Measurements from ENCODE around the gene EYS.
"Not testable (repeated sequence)": the region's sequence is repeated elsewhere in the genome, so short reads cannot be mapped to it uniquely, and the experiment has no call there.

The EYS gene

DNA sequence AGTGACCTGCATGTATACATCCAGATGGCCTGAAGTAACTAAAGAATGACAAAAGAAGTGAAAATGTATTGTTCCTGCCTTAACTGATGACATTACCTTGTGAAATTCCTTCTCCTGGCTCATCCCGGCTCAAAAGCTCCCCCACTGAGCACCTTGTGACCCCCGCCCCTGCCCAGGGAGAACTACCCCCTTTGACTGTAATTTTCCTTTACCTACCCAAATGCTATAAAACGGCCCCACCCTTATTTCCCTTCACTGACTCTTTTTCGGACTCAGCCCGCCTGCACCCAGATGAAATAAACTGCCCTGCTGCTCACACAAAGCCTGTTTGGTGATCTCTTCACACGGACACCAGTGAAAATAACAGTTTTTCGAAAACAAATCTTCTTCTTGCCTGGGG, 138.0 kb downstream of the EYS start:
- H3K9me3 ChIP-seq (ENCODE audit: control insufficient read depth in 1 of 2, low read length in 2 of 2); H3K4me3 ChIP-seq (ENCODE audit: low read depth in 1 of 2, low read length in 2 of 2); H3K36me3 ChIP-seq (ENCODE audit: control insufficient read depth in 1 of 2, insufficient read depth in 2 of 2, low read length in 2 of 2); H3K27me3 ChIP-seq (ENCODE audit: control insufficient read depth in 1 of 2, insufficient read depth in 2 of 2, low read length in 2 of 2); H3K27ac ChIP-seq (ENCODE audit: low read depth, low read length); H3K9ac ChIP-seq (ENCODE audit: low read depth in 1 of 2, low read length in 2 of 2); H3K4me1 ChIP-seq (ENCODE audit: control insufficient read depth in 1 of 2, insufficient read depth in 2 of 2, low read length in 2 of 2): not testable (repeated sequence)

DNA sequence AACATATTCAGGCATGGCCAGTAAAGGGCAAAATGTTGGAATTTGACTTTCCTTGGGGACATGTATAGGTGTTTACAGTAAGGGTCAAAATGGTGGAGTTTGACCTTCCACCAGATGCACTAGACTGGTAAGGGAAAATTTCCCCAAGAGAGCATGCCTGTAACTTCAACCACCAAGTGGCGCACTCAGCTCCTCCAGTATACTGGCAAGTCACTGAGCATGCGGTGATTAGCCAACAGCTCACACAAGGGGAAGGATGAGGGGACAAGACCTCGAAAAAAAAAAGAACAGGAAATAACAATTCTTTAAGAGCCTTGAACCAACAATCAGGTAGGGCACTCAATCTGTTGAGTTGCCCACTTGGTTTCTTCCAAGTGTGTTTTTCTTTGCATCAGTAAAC, 140.9 kb downstream of the EYS start:
- no peak overlapping the region for H3K4me3 ChIP-seq (ENCODE audit: low read depth in 1 of 2, low read length in 2 of 2)
- H3K27ac ChIP-seq (ENCODE audit: low read depth, low read length): no peak overlapping the region
- H3K9me3 ChIP-seq (ENCODE audit: control insufficient read depth in 1 of 2, low read length in 2 of 2): peaks cover 0 to 2% of the 10 kb centered on the region in 2 donors
- no peaks in the 10 kb centered on the region for H3K4me1 ChIP-seq (ENCODE audit: control insufficient read depth in 1 of 2, insufficient read depth in 2 of 2, low read length in 2 of 2)
- H3K27me3 ChIP-seq (ENCODE audit: control insufficient read depth in 1 of 2, insufficient read depth in 2 of 2, low read length in 2 of 2): no peaks in the 10 kb centered on the region
- no peak overlapping the region for H3K9ac ChIP-seq (ENCODE audit: low read depth in 1 of 2, low read length in 2 of 2)
- no peaks in the 10 kb centered on the region for H3K36me3 ChIP-seq (ENCODE audit: control insufficient read depth in 1 of 2, insufficient read depth in 2 of 2, low read length in 2 of 2)

DNA sequence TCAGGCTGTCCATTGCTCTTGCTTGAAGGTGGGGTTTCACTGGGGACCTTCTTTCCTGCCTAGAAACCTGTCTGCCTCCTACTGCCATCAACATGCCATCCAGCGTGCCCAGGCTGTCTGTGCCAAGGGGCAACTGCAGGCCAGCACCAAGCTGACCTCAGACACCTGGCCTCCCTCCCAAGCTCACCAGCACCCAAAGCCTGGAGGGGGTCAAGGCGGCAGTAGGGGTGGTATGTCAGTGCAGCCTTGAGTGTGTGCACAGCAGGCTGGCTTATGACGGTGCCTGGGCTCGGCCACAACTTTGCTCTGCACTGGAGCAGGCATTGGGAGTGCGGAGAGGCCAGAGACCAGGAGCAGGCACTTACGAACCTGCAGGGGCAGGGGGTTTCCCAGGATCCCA, 149.0 kb downstream of the EYS start:
- no peak overlapping the region for H3K4me3 ChIP-seq (ENCODE audit: low read depth in 1 of 2, low read length in 2 of 2)
- no peak overlapping the region for H3K27ac ChIP-seq (ENCODE audit: low read depth, low read length)
- H3K9ac ChIP-seq (ENCODE audit: low read depth in 1 of 2, low read length in 2 of 2): no peak overlapping the region
- H3K36me3 ChIP-seq (ENCODE audit: control insufficient read depth in 1 of 2, insufficient read depth in 2 of 2, low read length in 2 of 2): no peaks in the 10 kb centered on the region
- H3K9me3 ChIP-seq (ENCODE audit: control insufficient read depth in 1 of 2, low read length in 2 of 2): peaks cover 0 to 4% of the 10 kb centered on the region in 2 donors
- H3K27me3 ChIP-seq (ENCODE audit: control insufficient read depth in 1 of 2, insufficient read depth in 2 of 2, low read length in 2 of 2): no peaks in the 10 kb centered on the region
- H3K4me1 ChIP-seq (ENCODE audit: control insufficient read depth in 1 of 2, insufficient read depth in 2 of 2, low read length in 2 of 2): no peaks in the 10 kb centered on the region

DNA sequence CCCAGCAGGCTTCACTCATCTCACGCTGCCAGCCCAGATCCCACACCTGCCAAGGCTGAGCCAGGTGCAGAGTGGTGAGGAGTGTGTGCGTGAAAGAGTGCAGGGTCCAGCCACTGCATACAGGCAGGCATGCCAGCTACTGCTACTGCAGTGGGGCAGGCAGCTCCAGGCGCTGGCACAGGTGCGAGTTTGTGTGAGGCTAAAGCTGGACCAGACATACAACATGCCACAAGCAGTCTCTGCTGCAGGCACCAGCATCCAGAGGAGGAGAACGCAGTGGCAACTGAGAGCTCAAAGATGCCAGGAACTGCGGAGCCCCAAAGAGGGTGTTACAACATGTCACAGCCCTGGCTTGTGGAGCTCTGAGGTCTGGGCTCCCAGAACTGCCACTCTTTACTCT, 149.8 kb downstream of the EYS start:
- H3K4me3 ChIP-seq (ENCODE audit: low read depth in 1 of 2, low read length in 2 of 2): no peak overlapping the region
- H3K27me3 ChIP-seq (ENCODE audit: control insufficient read depth in 1 of 2, insufficient read depth in 2 of 2, low read length in 2 of 2): no peaks in the 10 kb centered on the region
- H3K9ac ChIP-seq (ENCODE audit: low read depth in 1 of 2, low read length in 2 of 2): no peak overlapping the region
- no peaks in the 10 kb centered on the region for H3K4me1 ChIP-seq (ENCODE audit: control insufficient read depth in 1 of 2, insufficient read depth in 2 of 2, low read length in 2 of 2)
- no peak overlapping the region for H3K27ac ChIP-seq (ENCODE audit: low read depth, low read length)
- H3K36me3 ChIP-seq (ENCODE audit: control insufficient read depth in 1 of 2, insufficient read depth in 2 of 2, low read length in 2 of 2): no peaks in the 10 kb centered on the region
- H3K9me3 ChIP-seq (ENCODE audit: control insufficient read depth in 1 of 2, low read length in 2 of 2): peaks cover 0 to 4% of the 10 kb centered on the region in 2 donors

DNA sequence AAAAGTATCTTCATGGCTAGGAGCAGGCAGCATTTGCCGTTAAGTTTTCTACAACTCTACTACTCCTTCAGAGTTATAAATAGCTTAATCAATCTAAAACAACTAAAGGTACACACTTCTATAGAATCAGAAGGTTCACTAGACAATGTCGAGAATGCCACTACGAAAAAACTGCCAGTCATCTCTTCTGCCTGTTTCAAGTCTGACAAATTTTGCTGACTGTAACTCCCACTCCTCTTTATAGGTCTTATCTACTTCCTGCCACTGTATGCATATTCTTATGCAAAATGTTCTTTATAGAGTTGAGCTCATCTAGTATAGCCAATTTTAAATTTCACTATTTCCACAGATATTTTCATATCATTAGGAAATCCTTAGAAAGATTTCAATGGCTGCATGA, 160.1 kb downstream of the EYS start:
- no peaks in the 10 kb centered on the region for H3K36me3 ChIP-seq (ENCODE audit: control insufficient read depth in 1 of 2, insufficient read depth in 2 of 2, low read length in 2 of 2)
- no peak overlapping the region for H3K9ac ChIP-seq (ENCODE audit: low read depth in 1 of 2, low read length in 2 of 2)
- no peak overlapping the region for H3K27ac ChIP-seq (ENCODE audit: low read depth, low read length)
- H3K9me3 ChIP-seq (ENCODE audit: control insufficient read depth in 1 of 2, low read length in 2 of 2): no peaks in the 10 kb centered on the region
- H3K27me3 ChIP-seq (ENCODE audit: control insufficient read depth in 1 of 2, insufficient read depth in 2 of 2, low read length in 2 of 2): no peaks in the 10 kb centered on the region
- H3K4me3 ChIP-seq (ENCODE audit: low read depth in 1 of 2, low read length in 2 of 2): no peak overlapping the region
- H3K4me1 ChIP-seq (ENCODE audit: control insufficient read depth in 1 of 2, insufficient read depth in 2 of 2, low read length in 2 of 2): no peaks in the 10 kb centered on the region

DNA sequence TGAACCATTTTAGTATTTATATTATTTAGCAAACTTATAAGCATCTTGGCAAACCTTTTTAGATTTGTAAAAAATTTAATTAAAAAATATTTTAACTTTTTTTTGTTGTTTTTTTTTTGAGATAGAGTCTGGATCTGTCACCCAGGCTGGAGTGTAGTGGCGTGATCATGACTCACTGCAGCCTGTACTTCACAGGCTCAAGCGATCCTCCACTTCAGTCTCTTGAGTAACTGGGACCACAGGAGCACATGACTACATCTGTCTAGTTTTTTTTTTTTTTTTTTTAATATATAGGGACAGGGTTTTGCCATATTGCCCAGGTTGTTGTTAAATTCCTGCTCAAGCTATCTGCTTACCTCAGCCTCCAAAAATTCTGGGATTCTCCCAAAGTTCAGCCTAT, 161.1 kb downstream of the EYS start:
- Histone ChIP-seq H3K4me1 (ENCODE audit: control insufficient read depth in 1 of 2, insufficient read depth in 2 of 2, low read length in 2 of 2) (no peaks in the 10 kb centered on the region), H3K9me3 (ENCODE audit: control insufficient read depth in 1 of 2, low read length in 2 of 2) (no peaks in the 10 kb centered on the region), H3K36me3 (ENCODE audit: control insufficient read depth in 1 of 2, insufficient read depth in 2 of 2, low read length in 2 of 2) (no peaks in the 10 kb centered on the region), H3K4me3 (ENCODE audit: low read depth in 1 of 2, low read length in 2 of 2) (no peak overlapping the region), H3K27me3 (ENCODE audit: control insufficient read depth in 1 of 2, insufficient read depth in 2 of 2, low read length in 2 of 2) (no peaks in the 10 kb centered on the region), H3K9ac (ENCODE audit: low read depth in 1 of 2, low read length in 2 of 2) (no peak overlapping the region), H3K27ac (ENCODE audit: low read depth, low read length) (no peak overlapping the region)

DNA sequence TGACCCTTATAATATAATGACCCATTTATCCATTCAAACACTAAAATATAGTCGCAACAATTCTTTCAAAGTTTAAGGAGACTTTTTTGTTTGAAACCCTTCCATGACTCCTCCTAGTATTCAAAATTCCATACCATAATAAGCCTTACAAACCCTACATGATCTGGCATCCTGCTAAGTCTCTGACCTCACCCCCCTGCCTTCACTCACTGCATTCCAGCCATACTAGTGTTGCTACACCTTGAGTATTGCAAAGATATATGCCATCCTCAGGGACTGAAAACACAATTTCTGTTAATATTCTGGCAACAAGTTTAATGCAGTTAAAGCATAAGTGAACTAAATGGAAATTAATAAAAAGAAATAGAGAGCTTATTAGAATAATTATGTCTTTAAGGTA, 168.4 kb downstream of the EYS start:
- no peaks in the 10 kb centered on the region for H3K27me3 ChIP-seq (ENCODE audit: control insufficient read depth in 1 of 2, insufficient read depth in 2 of 2, low read length in 2 of 2)
- no peaks in the 10 kb centered on the region for H3K4me1 ChIP-seq (ENCODE audit: control insufficient read depth in 1 of 2, insufficient read depth in 2 of 2, low read length in 2 of 2)
- peaks cover 5 to 6% of the 10 kb centered on the region in 2 donors for H3K9me3 ChIP-seq (ENCODE audit: control insufficient read depth in 1 of 2, low read length in 2 of 2)
- no peak overlapping the region for H3K9ac ChIP-seq (ENCODE audit: low read depth in 1 of 2, low read length in 2 of 2)
- H3K36me3 ChIP-seq (ENCODE audit: control insufficient read depth in 1 of 2, insufficient read depth in 2 of 2, low read length in 2 of 2): no peaks in the 10 kb centered on the region
- H3K27ac ChIP-seq (ENCODE audit: low read depth, low read length): no peak overlapping the region
- H3K4me3 ChIP-seq (ENCODE audit: low read depth in 1 of 2, low read length in 2 of 2): no peak overlapping the region

DNA sequence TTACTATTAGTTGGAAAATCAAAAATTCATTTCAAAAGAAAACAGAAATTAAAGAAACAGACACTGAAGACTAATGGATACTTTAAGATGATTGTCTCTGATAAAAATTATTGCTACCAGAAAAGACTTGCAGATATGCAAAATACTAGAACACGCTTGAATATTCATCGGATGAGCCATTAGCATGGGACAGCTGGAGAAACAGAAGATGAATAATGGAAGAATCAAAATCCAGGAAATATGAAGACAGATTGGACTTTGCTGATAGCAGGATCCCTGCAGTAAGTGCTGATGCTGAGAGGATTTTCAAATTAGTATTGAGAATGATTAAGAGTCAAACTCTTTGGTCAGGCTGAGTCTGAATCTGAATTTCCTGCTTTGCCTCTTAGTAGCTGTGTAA, 169.4 kb downstream of the EYS start:
- H3K4me3 ChIP-seq (ENCODE audit: low read depth in 1 of 2, low read length in 2 of 2): no peak overlapping the region
- no peak overlapping the region for H3K9ac ChIP-seq (ENCODE audit: low read depth in 1 of 2, low read length in 2 of 2)
- no peaks in the 10 kb centered on the region for H3K4me1 ChIP-seq (ENCODE audit: control insufficient read depth in 1 of 2, insufficient read depth in 2 of 2, low read length in 2 of 2)
- no peaks in the 10 kb centered on the region for H3K27me3 ChIP-seq (ENCODE audit: control insufficient read depth in 1 of 2, insufficient read depth in 2 of 2, low read length in 2 of 2)
- H3K27ac ChIP-seq (ENCODE audit: low read depth, low read length): no peak overlapping the region
- H3K36me3 ChIP-seq (ENCODE audit: control insufficient read depth in 1 of 2, insufficient read depth in 2 of 2, low read length in 2 of 2): no peaks in the 10 kb centered on the region
- H3K9me3 ChIP-seq (ENCODE audit: control insufficient read depth in 1 of 2, low read length in 2 of 2): peaks cover 5 to 6% of the 10 kb centered on the region in 2 donors

DNA sequence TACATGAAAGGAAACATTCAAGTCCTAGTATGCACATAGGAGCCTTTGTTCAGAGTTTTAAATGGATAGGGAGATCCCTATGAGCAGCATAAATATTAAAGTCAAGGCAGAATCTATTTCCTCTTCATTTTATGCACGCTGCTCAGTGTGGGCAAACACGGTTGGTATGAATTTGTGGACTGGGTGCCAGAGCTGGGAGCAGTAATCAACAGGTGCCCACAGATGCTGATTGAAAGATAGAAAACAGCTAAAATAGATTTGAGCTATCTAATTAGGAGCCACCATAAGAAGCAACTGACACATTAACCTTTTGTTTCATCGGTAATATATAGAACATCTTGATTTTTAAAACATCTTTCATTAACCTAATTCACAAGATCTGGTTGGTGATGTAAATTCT, 175.5 kb downstream of the EYS start:
- no peak overlapping the region for H3K4me3 ChIP-seq (ENCODE audit: low read depth in 1 of 2, low read length in 2 of 2)

DNA sequence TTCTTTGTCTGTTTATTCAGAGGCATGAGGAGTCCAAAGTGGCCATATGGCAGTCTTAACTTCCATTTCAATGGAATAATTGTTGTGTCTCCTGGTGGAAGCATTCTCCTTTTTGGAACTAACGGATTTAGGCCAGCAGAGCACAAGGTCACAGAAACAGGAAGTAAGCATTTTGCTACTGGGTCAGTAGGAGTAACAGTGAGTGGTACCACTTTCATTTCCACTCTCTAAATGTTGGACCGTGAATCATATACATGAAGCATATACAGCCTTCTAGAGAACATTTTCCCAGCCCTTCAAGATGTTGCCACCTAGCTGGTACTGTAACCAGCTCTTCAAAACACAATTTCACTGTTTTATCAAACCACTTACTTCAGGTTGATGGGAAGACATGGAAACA, 182.8 kb downstream of the EYS start:
- no peak overlapping the region for H3K4me3 ChIP-seq (ENCODE audit: low read depth in 1 of 2, low read length in 2 of 2)
- H3K36me3 ChIP-seq (ENCODE audit: control insufficient read depth in 1 of 2, insufficient read depth in 2 of 2, low read length in 2 of 2): no peaks in the 10 kb centered on the region
- no peaks in the 10 kb centered on the region for H3K27me3 ChIP-seq (ENCODE audit: control insufficient read depth in 1 of 2, insufficient read depth in 2 of 2, low read length in 2 of 2)

More for the DNA sequence above, 175.5 kb downstream of the EYS start:
- Histone ChIP-seq H3K9ac (ENCODE audit: low read depth in 1 of 2, low read length in 2 of 2) (no peak overlapping the region), H3K36me3 (ENCODE audit: control insufficient read depth in 1 of 2, insufficient read depth in 2 of 2, low read length in 2 of 2) (no peaks in the 10 kb centered on the region), H3K27ac (ENCODE audit: low read depth, low read length) (no peak overlapping the region), H3K9me3 (ENCODE audit: control insufficient read depth in 1 of 2, low read length in 2 of 2) (peaks cover 4 to 9% of the 10 kb centered on the region in 2 donors), H3K4me1 (ENCODE audit: control insufficient read depth in 1 of 2, insufficient read depth in 2 of 2, low read length in 2 of 2) (no peaks in the 10 kb centered on the region), H3K27me3 (ENCODE audit: control insufficient read depth in 1 of 2, insufficient read depth in 2 of 2, low read length in 2 of 2) (no peaks in the 10 kb centered on the region)

DNA sequence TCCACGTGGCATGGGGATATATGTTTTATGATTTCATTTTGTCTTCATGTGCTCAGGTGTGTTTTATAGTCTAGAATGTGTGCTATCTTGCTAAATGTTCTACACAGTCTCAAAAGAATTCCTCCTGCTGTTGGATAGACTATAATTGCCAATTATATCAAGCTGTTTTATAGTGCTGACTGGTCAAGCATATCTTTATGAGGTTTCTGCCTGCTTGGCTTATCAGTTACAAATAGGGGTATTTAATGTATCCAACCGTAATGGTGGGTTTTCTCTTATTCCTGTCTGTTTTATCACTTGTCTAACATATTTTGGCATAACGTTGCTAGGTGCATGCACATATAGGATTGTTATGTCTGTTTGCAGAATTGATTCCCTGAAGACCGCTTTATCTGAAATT, 201.3 kb downstream of the EYS start:
- H3K9ac ChIP-seq (ENCODE audit: low read depth in 1 of 2, low read length in 2 of 2): no peak overlapping the region
- peaks cover 0 to 5% of the 10 kb centered on the region in 2 donors for H3K9me3 ChIP-seq (ENCODE audit: control insufficient read depth in 1 of 2, low read length in 2 of 2)
- H3K27ac ChIP-seq (ENCODE audit: low read depth, low read length): no peak overlapping the region
- H3K4me1 ChIP-seq (ENCODE audit: control insufficient read depth in 1 of 2, insufficient read depth in 2 of 2, low read length in 2 of 2): no peaks in the 10 kb centered on the region
- H3K4me3 ChIP-seq (ENCODE audit: low read depth in 1 of 2, low read length in 2 of 2): no peak overlapping the region
- no peaks in the 10 kb centered on the region for H3K36me3 ChIP-seq (ENCODE audit: control insufficient read depth in 1 of 2, insufficient read depth in 2 of 2, low read length in 2 of 2)
- no peaks in the 10 kb centered on the region for H3K27me3 ChIP-seq (ENCODE audit: control insufficient read depth in 1 of 2, insufficient read depth in 2 of 2, low read length in 2 of 2)

More for the DNA sequence above, 182.8 kb downstream of the EYS start:
- no peak overlapping the region for H3K27ac ChIP-seq (ENCODE audit: low read depth, low read length)
- no peak overlapping the region for H3K9ac ChIP-seq (ENCODE audit: low read depth in 1 of 2, low read length in 2 of 2)
- no peaks in the 10 kb centered on the region for H3K4me1 ChIP-seq (ENCODE audit: control insufficient read depth in 1 of 2, insufficient read depth in 2 of 2, low read length in 2 of 2)
- peaks cover 0 to 4% of the 10 kb centered on the region in 2 donors for H3K9me3 ChIP-seq (ENCODE audit: control insufficient read depth in 1 of 2, low read length in 2 of 2)
